OCI-LY3 (cell line): Measurements from ENCODE around the gene TOR4A.
A peak's percentile ranks its signal among the peaks of the same experiment; 100 is the strongest.
"Not testable (repeated sequence)": the region's sequence is repeated elsewhere in the genome, so short reads cannot be mapped to it uniquely, and the experiment has no call there.

Experiments used
- H2AFZ ChIP-seq: fragments of 200-600, 300-600 bp; shearing (Covaris generic); 2 replicates; pipeline ENCODE4 v1.6.0; 2014; ENCODE audit warnings: antibody characterized with exemption, low read depth, low read length
- H3K27ac ChIP-seq: fragments of 200-600, 300-600 bp; sonication (generic); 2 replicates; pipeline ENCODE4 v1.5.1; 2014; ENCODE audit warnings: mild to moderate bottlenecking, low read length, moderate library complexity, mixed read lengths
- H3K27me3 ChIP-seq: fragments of 200-600, 300-600 bp; sonication (generic); 2 replicates; pipeline ENCODE4 v1.6.1; 2014; ENCODE audit warnings: low read depth, low read length, mixed read lengths
- H3K36me3 ChIP-seq: fragments of 200-600, 300-600 bp; sonication (generic); replicated peaks from 2 replicates; pipeline ENCODE3; 2014; ENCODE audit warnings: low read depth, low read length, mixed read lengths
- H3K4me1 ChIP-seq: fragments of 300-600, 200-600 bp; sonication (generic); 2 replicates; pipeline ENCODE4 v1.6.1; 2014; ENCODE audit warnings: low read length, mixed read lengths
- H3K4me2 ChIP-seq: fragments of 200-600, 300-600 bp; sonication (generic); 2 replicates; pipeline ENCODE4 v1.6.1; 2014; ENCODE audit warnings: low read length, mixed read lengths
- H3K4me3 ChIP-seq: fragments of 300-600, 200-600 bp; sonication (generic); 2 replicates; pipeline ENCODE4 v1.5.1; 2014; ENCODE audit warnings: antibody characterized with exemption, mild to moderate bottlenecking, low read length, moderate library complexity
- H3K79me2 ChIP-seq: fragments of 300-600, 200-600 bp; shearing (Covaris generic); 2 replicates; pipeline ENCODE4 v1.6.1; 2014; ENCODE audit warnings: mild to moderate bottlenecking, low read length, mixed read lengths
- H3K9ac ChIP-seq: fragments of 300-600, 200-600 bp; shearing (Covaris generic); 2 replicates; pipeline ENCODE4 v1.6.0; 2014; ENCODE audit warnings: mild to moderate bottlenecking, low read length, moderate library complexity
- H3K9me3 ChIP-seq: fragments of 200-600, 300-600 bp; shearing (Covaris generic); 2 replicates; pipeline ENCODE4 v1.6.1; 2014; ENCODE audit warnings: low read length, mixed read lengths; ENCODE audit not compliant: insufficient read depth
- H4K20me1 ChIP-seq: fragments of 200-600, 300-600 bp; sonication (generic); 2 replicates; pipeline ENCODE4 v1.6.1; 2016; ENCODE audit warnings: low read length, mixed read lengths; ENCODE audit not compliant: insufficient read depth
- EZH2phosphoT487 ChIP-seq: fragments of 200-600 bp; shearing (Covaris generic); IDR thresholded peaks from 2 replicates; pipeline ENCODE4 v1.6.1; 2018; ENCODE audit warnings: antibody characterized with exemption, mixed run types, low read depth
- TF ChIP-seq, protein P1 (sequence below): fragments of 200-600, 300-600 bp; sonication (generic); IDR thresholded peaks from 2 replicates; pipeline ENCODE4 v1.5.1; 2014; ENCODE audit warnings: antibody characterized with exemption, low read length, low read depth

The TOR4A gene

DNA sequence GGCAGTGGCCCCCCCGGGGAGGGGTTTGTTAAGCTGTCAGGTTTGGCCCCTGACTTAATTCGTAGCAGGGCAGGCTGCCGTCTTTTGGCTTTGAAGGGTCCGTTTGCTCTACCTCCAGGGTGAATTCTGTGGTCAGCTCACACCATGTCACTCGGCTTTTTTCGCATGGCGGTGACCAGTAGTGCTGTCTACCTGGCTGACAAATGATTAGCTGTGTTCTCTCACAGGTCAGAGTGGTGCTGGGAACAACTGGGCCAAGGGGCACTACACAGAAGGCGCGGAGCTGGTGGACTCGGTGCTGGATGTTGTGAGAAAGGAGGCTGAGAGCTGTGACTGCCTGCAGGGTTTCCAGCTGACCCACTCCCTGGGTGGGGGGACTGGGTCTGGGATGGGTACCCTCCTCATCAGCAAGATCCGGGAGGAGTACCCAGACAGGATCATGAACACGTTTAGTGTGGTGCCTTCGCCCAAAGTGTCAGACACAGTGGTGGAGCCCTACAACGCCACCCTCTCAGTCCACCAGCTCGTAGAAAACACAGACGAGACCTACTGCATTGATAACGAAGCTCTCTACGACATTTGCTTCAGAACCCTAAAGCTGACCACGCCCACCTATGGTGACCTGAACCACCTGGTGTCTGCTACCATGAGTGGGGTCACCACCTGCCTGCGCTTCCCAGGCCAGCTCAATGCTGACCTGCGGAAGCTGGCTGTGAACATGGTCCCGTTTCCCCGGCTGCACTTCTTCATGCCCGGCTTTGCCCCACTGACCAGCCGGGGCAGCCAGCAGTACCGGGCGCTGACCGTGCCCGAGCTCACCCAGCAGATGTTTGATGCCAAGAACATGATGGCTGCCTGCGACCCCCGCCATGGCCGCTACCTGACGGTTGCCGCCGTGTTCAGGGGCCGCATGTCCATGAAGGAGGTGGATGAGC is 35.0 kb upstream of the TOR4A start:
- H3K4me2 ChIP-seq: peak overlapping the region; percentile 95
- no peaks in the 10 kb centered on the region for H3K27me3 ChIP-seq
- H3K36me3 ChIP-seq: peaks cover 20% of the 10 kb centered on the region
- no peak for TF ChIP-seq EZH2phosphoT487
- TF ChIP-seq, protein P1, sequence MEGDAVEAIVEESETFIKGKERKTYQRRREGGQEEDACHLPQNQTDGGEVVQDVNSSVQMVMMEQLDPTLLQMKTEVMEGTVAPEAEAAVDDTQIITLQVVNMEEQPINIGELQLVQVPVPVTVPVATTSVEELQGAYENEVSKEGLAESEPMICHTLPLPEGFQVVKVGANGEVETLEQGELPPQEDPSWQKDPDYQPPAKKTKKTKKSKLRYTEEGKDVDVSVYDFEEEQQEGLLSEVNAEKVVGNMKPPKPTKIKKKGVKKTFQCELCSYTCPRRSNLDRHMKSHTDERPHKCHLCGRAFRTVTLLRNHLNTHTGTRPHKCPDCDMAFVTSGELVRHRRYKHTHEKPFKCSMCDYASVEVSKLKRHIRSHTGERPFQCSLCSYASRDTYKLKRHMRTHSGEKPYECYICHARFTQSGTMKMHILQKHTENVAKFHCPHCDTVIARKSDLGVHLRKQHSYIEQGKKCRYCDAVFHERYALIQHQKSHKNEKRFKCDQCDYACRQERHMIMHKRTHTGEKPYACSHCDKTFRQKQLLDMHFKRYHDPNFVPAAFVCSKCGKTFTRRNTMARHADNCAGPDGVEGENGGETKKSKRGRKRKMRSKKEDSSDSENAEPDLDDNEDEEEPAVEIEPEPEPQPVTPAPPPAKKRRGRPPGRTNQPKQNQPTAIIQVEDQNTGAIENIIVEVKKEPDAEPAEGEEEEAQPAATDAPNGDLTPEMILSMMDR: no peak
- H3K27ac ChIP-seq: no peak overlapping the region
- H3K4me1 ChIP-seq: peaks cover 16% of the 10 kb centered on the region
- H3K9ac ChIP-seq: peak overlapping the region; percentile 91
- H3K79me2 ChIP-seq: peaks cover 43% of the 10 kb centered on the region
- H3K4me3 ChIP-seq: peak overlapping the region; percentile 97
- no peaks in the 10 kb centered on the region for H3K9me3 ChIP-seq
- no peak overlapping the region for H2AFZ ChIP-seq
- peaks cover 26% of the 10 kb centered on the region for H4K20me1 ChIP-seq

DNA sequence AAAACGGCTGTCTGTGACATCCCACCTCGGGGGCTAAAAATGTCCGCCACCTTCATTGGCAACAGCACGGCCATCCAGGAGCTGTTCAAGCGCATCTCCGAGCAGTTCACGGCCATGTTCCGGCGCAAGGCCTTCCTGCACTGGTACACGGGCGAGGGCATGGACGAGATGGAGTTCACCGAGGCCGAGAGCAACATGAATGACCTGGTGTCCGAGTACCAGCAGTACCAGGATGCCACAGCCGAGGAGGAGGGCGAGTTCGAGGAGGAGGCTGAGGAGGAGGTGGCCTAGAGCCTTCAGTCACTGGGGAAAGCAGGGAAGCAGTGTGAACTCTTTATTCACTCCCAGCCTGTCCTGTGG is 34.3 kb upstream of the TOR4A start:
- H3K36me3 ChIP-seq: peaks cover 20% of the 10 kb centered on the region
- not testable (repeated sequence) for H2AFZ ChIP-seq, H3K9me3 ChIP-seq, H3K4me1 ChIP-seq, H3K9ac ChIP-seq, H3K4me2 ChIP-seq, H3K27ac ChIP-seq, H3K27me3 ChIP-seq, H3K4me3 ChIP-seq
- H4K20me1 ChIP-seq: peaks cover 26% of the 10 kb centered on the region
- H3K79me2 ChIP-seq: peaks cover 40% of the 10 kb centered on the region

DNA sequence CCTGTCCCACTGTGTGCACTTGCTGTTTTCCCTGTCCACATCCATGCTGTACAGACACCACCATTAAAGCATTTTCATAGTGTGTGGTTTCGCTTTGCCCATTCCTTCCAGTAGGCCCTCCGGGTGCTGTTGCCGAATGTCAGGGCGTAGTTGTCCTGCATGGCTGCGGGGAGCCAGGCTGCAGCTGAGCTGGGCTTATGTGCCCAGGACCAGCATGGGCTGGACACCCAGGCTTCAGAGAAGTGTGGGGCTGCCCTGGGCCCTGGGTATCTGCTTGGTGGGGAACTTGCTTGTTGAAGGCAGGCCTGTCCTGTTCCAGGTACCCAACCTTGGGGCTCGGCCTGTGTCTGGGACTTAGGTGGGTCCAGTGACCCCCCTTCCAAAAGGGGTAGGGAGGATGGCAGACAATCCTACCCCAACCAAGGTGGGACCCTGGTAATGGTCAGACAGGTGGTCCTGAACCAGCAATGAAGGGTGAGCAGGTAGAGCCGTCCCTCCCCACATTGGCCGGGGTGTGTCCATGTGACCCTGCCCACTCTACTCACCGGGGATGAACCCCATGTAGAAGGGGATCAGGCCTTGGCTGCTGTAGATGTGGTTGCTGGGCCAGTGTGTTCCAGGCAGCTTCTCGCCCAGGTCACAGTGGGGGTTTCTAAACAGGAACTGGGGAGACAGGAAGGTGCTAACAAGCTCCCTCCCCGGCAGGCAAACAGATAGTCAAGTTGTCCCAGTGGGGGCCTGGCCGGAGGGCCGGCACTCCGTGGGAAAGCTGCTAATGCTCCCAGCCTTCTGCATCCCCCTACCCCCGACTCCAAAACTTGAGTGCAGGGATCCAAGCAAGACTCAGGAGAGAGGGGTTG is 33.7 kb upstream of the TOR4A start:
- TF ChIP-seq, protein P1: no peak
- no peak for TF ChIP-seq EZH2phosphoT487
- no peaks in the 10 kb centered on the region for H3K9me3 ChIP-seq
- H3K4me3 ChIP-seq: no peak overlapping the region
- H3K27me3 ChIP-seq: no peaks in the 10 kb centered on the region
- H3K36me3 ChIP-seq: peaks cover 20% of the 10 kb centered on the region
- no peak overlapping the region for H3K4me2 ChIP-seq
- no peak overlapping the region for H3K27ac ChIP-seq
- peaks cover 34% of the 10 kb centered on the region for H3K79me2 ChIP-seq
- H2AFZ ChIP-seq: no peak overlapping the region
- H3K4me1 ChIP-seq: peaks cover 7% of the 10 kb centered on the region
- no peak overlapping the region for H3K9ac ChIP-seq
- H4K20me1 ChIP-seq: peaks cover 26% of the 10 kb centered on the region

GRCh38 chr9:137244486-137245449 is 32.8 kb upstream of the TOR4A start:
- H3K27me3 ChIP-seq: no peaks in the 10 kb centered on the region
- peaks cover 26% of the 10 kb centered on the region for H4K20me1 ChIP-seq
- H2AFZ ChIP-seq: no peak overlapping the region
- H3K9me3 ChIP-seq: no peaks in the 10 kb centered on the region
- H3K4me1 ChIP-seq: peaks cover 7% of the 10 kb centered on the region
- H3K27ac ChIP-seq: no peak overlapping the region
- no peak for TF ChIP-seq EZH2phosphoT487
- TF ChIP-seq, protein P1: no peak
- H3K4me3 ChIP-seq: no peak overlapping the region
- peaks cover 25% of the 10 kb centered on the region for H3K79me2 ChIP-seq
- H3K4me2 ChIP-seq: no peak overlapping the region
- no peak overlapping the region for H3K9ac ChIP-seq
- H3K36me3 ChIP-seq: peaks cover 20% of the 10 kb centered on the region
